Caco-2 (cell line): ENCODE results near the gene FTSJ1. TPM values are rescaled to one million over a fixed set of nuclear protein-coding genes. Genes with fewer than 3 reads are reported as not detected.

Experiments used
- BruUV-seq: library from RNA; stranded (reverse); fragments of 400-500 nt; replicated peaks from 2 replicates; lab custom pipeline; 2021; lab: Mats Ljungman, UMichigan
- CTCF ChIA-PET: fragments of 300-600 bp; sonication (Branson Sonifier 250); formaldehyde crosslinking; loops from one replicate; lab custom pipeline; 2022; ENCODE audit warnings: antibody characterized with exemption; lab: Charles Lee
- POLR2A ChIA-PET: fragments of 300-600 bp; sonication (Branson Sonifier 250); formaldehyde crosslinking; loops from one replicate; lab custom pipeline; 2022; ENCODE audit warnings: antibody characterized with exemption; lab: Charles Lee
- DNase-seq, 2 experiments: peaks; one replicate each; pipeline versions ENCODE4 v3.0.0 to v3.0.0-alpha.2; 2020 to 2022
- H3K27me3 ChIP-seq: replicated peaks from 2 replicates; pipeline ENCODE4 v1.6.0; 2011; ENCODE audit warnings: low read length; ENCODE audit not compliant: control insufficient read depth, insufficient read depth
- H3K36me3 ChIP-seq: 2 replicates; pipeline ENCODE4 v1.5.1; 2011; ENCODE audit warnings: low read length; ENCODE audit not compliant: control insufficient read depth, insufficient read depth
- H3K4me1 ChIP-seq: fragments of 250-450 bp; sonication (Bioruptor Pico); 2 replicates; pipeline ENCODE4 v1.5.1; 2020; ENCODE audit warnings: mild to moderate bottlenecking
- H3K4me3 ChIP-seq: 2 replicates; pipeline ENCODE4 v1.5.1; 2011; ENCODE audit warnings: low read depth, mild to moderate bottlenecking, control low read depth, low read length
- H3K9me3 ChIP-seq: fragments of 250-450 bp; sonication (Bioruptor Pico); 2 replicates; pipeline ENCODE4 v1.5.1; 2020; ENCODE audit warnings: mild to moderate bottlenecking, moderate library complexity
- H3K27ac Mint-ChIP-seq: one replicate; pipeline ENCODE4 v1.8.0; 2022; ENCODE audit warnings: mixed read lengths; ENCODE audit not compliant: unreplicated experiment
- H3K27me3 Mint-ChIP-seq: one replicate; pipeline ENCODE4 v1.8.0; 2022; ENCODE audit warnings: mixed read lengths; ENCODE audit not compliant: insufficient read depth, unreplicated experiment
- H3K36me3 Mint-ChIP-seq: one replicate; pipeline ENCODE4 v1.8.0; 2022; ENCODE audit warnings: mild to moderate bottlenecking, mixed read lengths; ENCODE audit not compliant: insufficient read depth, unreplicated experiment
- H3K4me1 Mint-ChIP-seq: one replicate; pipeline ENCODE4 v1.8.0; 2022; ENCODE audit warnings: low read depth, mixed read lengths; ENCODE audit not compliant: unreplicated experiment
- H3K4me3 Mint-ChIP-seq: one replicate; pipeline ENCODE4 v1.8.0; 2022; ENCODE audit warnings: mild to moderate bottlenecking, moderate library complexity, mixed read lengths; ENCODE audit not compliant: unreplicated experiment
- H3K9me3 Mint-ChIP-seq: one replicate; pipeline ENCODE4 v1.8.0; 2022; ENCODE audit warnings: mixed read lengths; ENCODE audit not compliant: unreplicated experiment
- intact Hi-C: fragments of 100-400 bp; cut with micrococcal nuclease; formaldehyde crosslinking; loops from one replicate; pipeline ENCODE4 v1.10.0; 2022; ENCODE audit not compliant: unreplicated experiment
- total RNA-seq: library from RNA; stranded (reverse); gene quantifications from 2 replicates; pipeline ENCODE4 v1.2.3, GENCODE V29; 2022
- TF ChIP-seq, protein P1 (sequence below), 2 experiments: fragments of 200-600 bp in 1 of 2; IDR thresholded peaks; 1 replicate in 1 of 2; 2 replicates in 1 of 2; pipeline versions ENCODE4 v1.5.1 to v1.8.0; 2011 to 2022; ENCODE audit warnings: antibody characterized with exemption in 1 of 2, control low read depth in 1 of 2, inconsistent platforms in 1 of 2, low read depth in 1 of 2, low read length in 1 of 2, mild to moderate bottlenecking in 1 of 2, moderate library complexity in 1 of 2; ENCODE audit not compliant: insufficient read depth in 1 of 2, severe bottlenecking in 1 of 2, unreplicated experiment in 1 of 2

Gene FTSJ1
- total RNA-seq, 1 experiment from 2014 or later: 41.1 TPM

DNA sequence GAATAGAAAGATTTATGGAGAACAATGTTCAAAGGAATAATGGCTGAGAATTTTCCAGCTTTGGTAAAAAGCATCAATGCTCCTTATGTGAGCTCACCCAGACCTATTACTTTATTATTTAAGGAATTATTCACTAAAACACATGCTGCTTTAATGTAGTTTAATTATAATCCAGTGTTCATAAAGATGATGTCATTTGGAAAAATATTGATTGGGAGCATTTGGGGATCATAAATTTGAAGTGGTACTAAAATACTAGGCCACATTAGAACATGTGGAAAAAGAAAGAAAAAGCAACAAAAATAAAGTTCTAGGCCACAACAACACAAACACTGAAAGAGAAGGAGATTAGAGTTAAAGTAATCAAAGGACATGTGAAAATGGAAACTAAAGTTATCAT lies 25.9 kb upstream of the FTSJ1 start:
- Histone ChIP-seq H3K27me3 (no peaks in the 10 kb centered on the region), H3K9me3 (no peaks in the 10 kb centered on the region), H3K4me3 (no peak overlapping the region), H3K4me1 (no peaks in the 10 kb centered on the region), H3K36me3 (no peaks in the 10 kb centered on the region)
- CTCF ChIA-PET: no interaction called here
- Mint-ChIP-seq H3K4me1 (no peaks in the 10 kb centered on the region), H3K36me3 (no peaks in the 10 kb centered on the region), H3K27me3 (no peaks in the 10 kb centered on the region), H3K9me3 (no peaks in the 10 kb centered on the region), H3K4me3 (no peak overlapping the region), H3K27ac (no peak overlapping the region)
- POLR2A ChIA-PET: no interaction called here
- intact Hi-C loops: no loop called here
- BruUV-seq: no TSS peak
- no peak for DNase-seq
- TF ChIP-seq, protein P1, sequence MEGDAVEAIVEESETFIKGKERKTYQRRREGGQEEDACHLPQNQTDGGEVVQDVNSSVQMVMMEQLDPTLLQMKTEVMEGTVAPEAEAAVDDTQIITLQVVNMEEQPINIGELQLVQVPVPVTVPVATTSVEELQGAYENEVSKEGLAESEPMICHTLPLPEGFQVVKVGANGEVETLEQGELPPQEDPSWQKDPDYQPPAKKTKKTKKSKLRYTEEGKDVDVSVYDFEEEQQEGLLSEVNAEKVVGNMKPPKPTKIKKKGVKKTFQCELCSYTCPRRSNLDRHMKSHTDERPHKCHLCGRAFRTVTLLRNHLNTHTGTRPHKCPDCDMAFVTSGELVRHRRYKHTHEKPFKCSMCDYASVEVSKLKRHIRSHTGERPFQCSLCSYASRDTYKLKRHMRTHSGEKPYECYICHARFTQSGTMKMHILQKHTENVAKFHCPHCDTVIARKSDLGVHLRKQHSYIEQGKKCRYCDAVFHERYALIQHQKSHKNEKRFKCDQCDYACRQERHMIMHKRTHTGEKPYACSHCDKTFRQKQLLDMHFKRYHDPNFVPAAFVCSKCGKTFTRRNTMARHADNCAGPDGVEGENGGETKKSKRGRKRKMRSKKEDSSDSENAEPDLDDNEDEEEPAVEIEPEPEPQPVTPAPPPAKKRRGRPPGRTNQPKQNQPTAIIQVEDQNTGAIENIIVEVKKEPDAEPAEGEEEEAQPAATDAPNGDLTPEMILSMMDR (IDR thresholded peaks at IDR 0.05; ENCODE audit: insufficient read depth in 1 of 2, low read depth in 1 of 2, low read length in 1 of 2, severe bottlenecking in 1 of 2, unreplicated experiment in 1 of 2): no peak

DNA sequence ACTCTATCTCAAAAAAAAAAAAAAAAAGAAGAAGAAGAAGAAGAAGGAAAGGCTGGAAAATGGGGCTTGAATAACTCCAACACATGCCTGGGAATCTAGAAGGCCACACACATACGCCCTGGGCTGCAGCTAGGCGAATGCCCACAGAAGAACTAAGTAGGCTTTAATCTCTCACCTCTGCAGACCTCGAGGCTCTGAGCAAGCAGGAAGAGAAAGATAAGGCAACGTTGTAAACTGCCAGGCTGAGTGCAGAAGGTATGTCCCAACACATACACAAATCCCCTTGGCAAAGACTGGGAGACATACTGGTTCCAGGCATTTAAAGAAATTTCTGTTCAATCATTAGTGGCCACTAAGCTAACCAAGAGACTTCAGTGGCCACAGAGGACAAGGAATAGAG lies 24.3 kb upstream of the FTSJ1 start:
- Histone ChIP-seq H3K4me3 (no peak overlapping the region), H3K27me3 (no peaks in the 10 kb centered on the region), H3K36me3 (no peaks in the 10 kb centered on the region), H3K9me3 (no peaks in the 10 kb centered on the region), H3K4me1 (no peaks in the 10 kb centered on the region)
- no peak for DNase-seq
- TF ChIP-seq, protein P1 (IDR thresholded peaks at IDR 0.05; ENCODE audit: insufficient read depth in 1 of 2, low read depth in 1 of 2, low read length in 1 of 2, severe bottlenecking in 1 of 2, unreplicated experiment in 1 of 2): no peak
- Mint-ChIP-seq H3K4me3 (no peak overlapping the region), H3K36me3 (no peaks in the 10 kb centered on the region), H3K27me3 (no peaks in the 10 kb centered on the region), H3K4me1 (no peaks in the 10 kb centered on the region), H3K9me3 (no peaks in the 10 kb centered on the region), H3K27ac (no peak overlapping the region)
- ChIA-PET POLR2A (no interaction called here), CTCF (no interaction called here)
- no TSS peak for BruUV-seq
- intact Hi-C loops: no loop called here

DNA sequence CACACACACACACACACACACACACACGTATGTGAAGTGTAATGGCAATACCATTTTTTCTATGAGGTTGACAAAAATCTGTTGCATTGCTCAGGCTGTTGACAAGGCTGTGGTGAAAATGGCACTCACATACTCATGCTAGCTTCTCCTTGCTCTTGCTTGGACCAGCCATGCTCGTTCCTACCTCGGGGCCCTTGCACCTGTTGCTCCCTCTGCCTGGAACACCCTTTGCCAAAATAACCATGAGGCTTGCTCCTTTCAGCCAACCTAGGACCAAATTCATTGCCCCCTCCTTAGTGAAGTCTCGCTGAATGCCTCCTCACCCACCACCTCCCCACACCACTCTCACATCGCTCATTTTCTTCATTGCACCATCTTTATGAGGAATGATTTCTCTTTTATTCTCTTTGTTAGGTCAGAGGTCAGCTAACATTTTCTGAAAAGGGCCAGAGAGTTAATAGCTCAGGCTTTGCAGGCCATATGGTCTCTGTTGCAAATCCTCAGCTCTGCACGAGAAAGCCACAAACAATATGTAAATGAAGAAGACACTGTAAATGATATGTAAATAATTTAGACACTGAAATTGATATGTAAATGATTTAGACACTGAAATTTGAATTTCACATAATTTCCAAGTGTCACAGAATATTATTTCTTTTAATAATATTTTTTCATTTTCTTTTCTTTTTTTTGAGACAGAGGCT lies 19.2 kb upstream of the FTSJ1 start:
- Histone ChIP-seq H3K4me1 (no peaks in the 10 kb centered on the region), H3K4me3 (no peak overlapping the region), H3K27me3 (no peaks in the 10 kb centered on the region), H3K36me3 (no peaks in the 10 kb centered on the region), H3K9me3 (no peaks in the 10 kb centered on the region)
- H3K4me3 Mint-ChIP-seq: no peak overlapping the region
- TF ChIP-seq, protein P1 (IDR thresholded peaks at IDR 0.05; ENCODE audit: insufficient read depth in 1 of 2, low read depth in 1 of 2, low read length in 1 of 2, severe bottlenecking in 1 of 2, unreplicated experiment in 1 of 2): no peak
- H3K27ac Mint-ChIP-seq: no peak overlapping the region
- no TSS peak for BruUV-seq
- ChIA-PET POLR2A (no interaction called here), CTCF (no interaction called here)
- no peak for DNase-seq
- H3K27me3 Mint-ChIP-seq: peaks cover 4% of the 10 kb centered on the region
- intact Hi-C loops: no loop called here
- H3K9me3 Mint-ChIP-seq: no peaks in the 10 kb centered on the region
- H3K4me1 Mint-ChIP-seq: no peaks in the 10 kb centered on the region
- H3K36me3 Mint-ChIP-seq: no peaks in the 10 kb centered on the region
